GM12801 (cell line): Measurements from ENCODE around the gene CLCN4.

ENCODE experiments used
- CTCF ChIP-seq: IDR thresholded peaks from one replicate; pipeline ENCODE4 v1.5.1; 2011; ENCODE audit warnings: control low read depth; ENCODE audit not compliant: insufficient read length; ENCODE audit errors: extremely low read depth

Gene CLCN4

GRCh38 chrX:10167573-10167972 is 10.8 kb downstream of the CLCN4 start:
- no peak for TF ChIP-seq CTCF

- TF ChIP-seq CTCF, result no peak
Measured at GRCh38 chrX:10168226-10168625, 11.5 kb downstream of the CLCN4 start.

DNA sequence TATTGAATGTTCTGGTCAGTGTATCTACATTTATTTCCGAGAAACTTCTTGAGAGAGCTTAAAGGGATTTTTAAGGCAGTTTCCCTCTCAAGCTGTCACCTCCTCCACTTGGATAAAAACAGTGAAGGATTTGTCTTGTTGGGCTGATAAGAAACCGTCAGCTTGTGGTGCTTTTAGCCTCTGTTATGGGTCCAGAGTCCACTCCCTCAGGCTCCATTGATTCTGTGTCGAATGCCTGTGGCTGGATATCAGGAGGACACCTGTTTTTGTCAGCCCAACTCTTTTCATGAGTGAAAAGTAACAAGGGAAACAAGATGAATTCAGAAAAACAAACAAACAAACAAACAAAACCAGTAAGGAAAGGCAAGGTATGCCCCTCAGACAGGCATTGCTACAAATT is 12.4 kb downstream of the CLCN4 start:
- no peak for TF ChIP-seq CTCF

- no peak for TF ChIP-seq CTCF
Measured at GRCh38 chrX:10171249-10171648, 14.5 kb downstream of the CLCN4 start.

GRCh38 chrX:10172877-10173276 is 16.1 kb downstream of the CLCN4 start:
- no peak for TF ChIP-seq CTCF

GRCh38 chrX:10173331-10173900 is 16.6 kb downstream of the CLCN4 start:
- TF ChIP-seq CTCF, result no peak

GRCh38 chrX:10174051-10174450 is 17.3 kb downstream of the CLCN4 start:
- no peak for TF ChIP-seq CTCF
